Activated CD4-positive, alpha-beta T cell treated with anti-CD3 and anti-CD28 coated beads for 4 hours (primary cell): Measurements from ENCODE around the gene AMOTL1.
"Not testable (repeated sequence)": the region's sequence is repeated elsewhere in the genome, so short reads cannot be mapped to it uniquely, and the experiment has no call there.

Experiments
- DNase-seq, 2 donors: peaks; one replicate each; pipeline ENCODE4 v3.0.0-alpha.2; 2020

Gene AMOTL1

GRCh38 chr11:94828088-94828487, 59.9 kb downstream of the AMOTL1 start:
- no peak for DNase-seq

- DNase-seq, result no peak
Measured at GRCh38 chr11:94830722-94831510, 62.8 kb downstream of the AMOTL1 start.

- no peak for DNase-seq
Measured at GRCh38 chr11:94831529-94831928, 63.4 kb downstream of the AMOTL1 start.

- no peak for DNase-seq
Measured at GRCh38 chr11:94832604-94833235, 64.6 kb downstream of the AMOTL1 start.

GRCh38 chr11:94834911-94835593, 66.9 kb downstream of the AMOTL1 start:
- DNase-seq, result no peak

GRCh38 chr11:94835594-94835927, 67.4 kb downstream of the AMOTL1 start:
- DNase-seq, result no peak

GRCh38 chr11:94837317-94837716, 69.2 kb downstream of the AMOTL1 start:
- no peak for DNase-seq

- no peak for DNase-seq
Measured at GRCh38 chr11:94838027-94838731, 70.0 kb downstream of the AMOTL1 start.

GRCh38 chr11:94840209-94840608, 72.1 kb downstream of the AMOTL1 start:
- no peak for DNase-seq

- DNase-seq, result no peak
Measured at GRCh38 chr11:94844031-94844430, 75.9 kb downstream of the AMOTL1 start.

- DNase-seq, result no peak
Measured at GRCh38 chr11:94845622-94846021, 77.5 kb downstream of the AMOTL1 start.

GRCh38 chr11:94849839-94850238, 81.7 kb downstream of the AMOTL1 start:
- DNase-seq, result no peak

- DNase-seq, result no peak
Measured at GRCh38 chr11:94851864-94852636, 83.9 kb downstream of the AMOTL1 start.

- not testable (repeated sequence) for DNase-seq
Measured at GRCh38 chr11:94853288-94853687, 85.1 kb downstream of the AMOTL1 start.

GRCh38 chr11:94853836-94854235, 85.7 kb downstream of the AMOTL1 start:
- DNase-seq, result no peak

- no peak for DNase-seq
Measured at GRCh38 chr11:94854770-94855633, 86.8 kb downstream of the AMOTL1 start.

GRCh38 chr11:94855666-94856065, 87.5 kb downstream of the AMOTL1 start:
- DNase-seq, result no peak

- DNase-seq, result no peak
Measured at GRCh38 chr11:94856443-94856842, 88.3 kb downstream of the AMOTL1 start.

GRCh38 chr11:94857337-94857736, 89.2 kb downstream of the AMOTL1 start:
- no peak for DNase-seq

GRCh38 chr11:94858012-94858705, 90.0 kb downstream of the AMOTL1 start:
- no peak for DNase-seq

GRCh38 chr11:94860333-94860732, 92.2 kb downstream of the AMOTL1 start:
- DNase-seq, result no peak
